Neural cell (in vitro differentiated cells): ENCODE results near the gene NEDD4L. TPM values are rescaled to one million over a fixed set of nuclear protein-coding genes. Genes with fewer than 3 reads are reported as not detected.

Source experiments
- H2AFZ ChIP-seq: fragments of 200-600, 300-800 bp; sonication (generic), shearing (Covaris generic); 2 replicates; pipeline ENCODE4 v1.6.0; 2014; ENCODE audit warnings: low read depth, mild to moderate bottlenecking, antibody characterized with exemption, low read length, moderate library complexity
- H3F3A ChIP-seq: fragments of 200-600 bp; shearing (Covaris generic); 2 replicates; pipeline ENCODE4 v1.6.1; 2016; ENCODE audit warnings: mild to moderate bottlenecking, moderate library complexity, mixed read lengths, antibody characterized with exemption, low read length; ENCODE audit not compliant: insufficient read depth, poor library complexity, severe bottlenecking
- H3K27ac ChIP-seq: fragments of 200-600, 300-800 bp; sonication (generic), shearing (Covaris generic); 2 replicates; pipeline ENCODE4 v1.5.1; 2014; ENCODE audit warnings: mild to moderate bottlenecking, low read length, moderate library complexity
- H3K27me3 ChIP-seq: fragments of 300-800, 200-600 bp; sonication (generic), shearing (Covaris generic); 2 replicates; pipeline ENCODE4 v1.6.0; 2014; ENCODE audit warnings: mild to moderate bottlenecking, low read depth, low read length, moderate library complexity; ENCODE audit not compliant: insufficient read depth
- H3K36me3 ChIP-seq: fragments of 300-800, 200-600 bp; sonication (generic), shearing (Covaris generic); 2 replicates; pipeline ENCODE4 v1.5.1; 2014; ENCODE audit warnings: mild to moderate bottlenecking, antibody characterized with exemption, low read length, moderate library complexity; ENCODE audit not compliant: insufficient read depth
- H3K4me2 ChIP-seq: fragments of 300-800, 200-600 bp; sonication (generic), shearing (Covaris generic); 2 replicates; pipeline ENCODE4 v1.6.0; 2014; ENCODE audit warnings: mild to moderate bottlenecking, low read length
- H3K4me3 ChIP-seq: fragments of 300-800, 200-600 bp; sonication (generic), shearing (Covaris generic); 2 replicates; pipeline ENCODE4 v1.5.1; 2014; ENCODE audit warnings: mild to moderate bottlenecking, low read length, moderate library complexity
- H3K79me2 ChIP-seq: fragments of 200-600 bp; shearing (Covaris generic); replicated peaks from 2 replicates; pipeline ENCODE4 v1.6.0; 2014; ENCODE audit warnings: mild to moderate bottlenecking, low read length, moderate library complexity; ENCODE audit not compliant: insufficient read depth
- H3K9ac ChIP-seq: fragments of 300-800, 200-600 bp; sonication (generic), shearing (Covaris generic); 2 replicates; pipeline ENCODE4 v1.6.1; 2016; ENCODE audit warnings: mild to moderate bottlenecking, low read length, mixed read lengths
- H3K9me2 ChIP-seq: fragments of 200-600 bp; shearing (Covaris generic); 2 replicates; pipeline ENCODE4 v1.6.1; 2016; ENCODE audit warnings: mild to moderate bottlenecking, low read length, mixed read lengths; ENCODE audit not compliant: insufficient read depth
- H3K9me3 ChIP-seq: fragments of 200-600, 300-800 bp; sonication (generic), shearing (Covaris generic); 2 replicates; pipeline ENCODE4 v1.6.1; 2016; ENCODE audit warnings: mild to moderate bottlenecking, mixed run types, low read length, moderate library complexity, mixed read lengths
- H4K20me1 ChIP-seq: fragments of 200-600 bp; shearing (Covaris generic); 2 replicates; pipeline ENCODE4 v1.6.1; 2016; ENCODE audit warnings: mild to moderate bottlenecking, mixed run types; ENCODE audit not compliant: insufficient read depth
- CTCF ChIP-seq: fragments of 450-650 bp; IDR thresholded peaks from 2 replicates; pipeline ENCODE4 v1.5.1; 2014; ENCODE audit warnings: antibody characterized with exemption, mild to moderate bottlenecking, moderate library complexity; ENCODE audit not compliant: poor library complexity, severe bottlenecking
- EP300 ChIP-seq: fragments of 450-650 bp; conservative IDR thresholded peaks from 2 replicates; pipeline ENCODE4 v1.6.1; 2014; ENCODE audit warnings: antibody characterized with exemption, mild to moderate bottlenecking, moderate library complexity; ENCODE audit not compliant: poor library complexity, severe bottlenecking
- EZH2 ChIP-seq: fragments of 200-600, 300-800 bp; shearing (Covaris generic), sonication (generic); IDR thresholded peaks from 2 replicates; pipeline ENCODE4 v1.6.1; 2014; ENCODE audit warnings: antibody characterized with exemption, low read length, borderline replicate concordance, mild to moderate bottlenecking; ENCODE audit not compliant: insufficient read depth, poor library complexity, severe bottlenecking
- MXI1 ChIP-seq: fragments of 450-650 bp; conservative IDR thresholded peaks from 2 replicates; pipeline ENCODE4 v1.6.1; 2014; ENCODE audit warnings: antibody characterized with exemption, mild to moderate bottlenecking; ENCODE audit not compliant: poor library complexity, severe bottlenecking
- POLR2AphosphoS5 ChIP-seq: IDR thresholded peaks from 2 replicates; pipeline ENCODE4 v1.6.1; 2012
- RAD21 ChIP-seq: fragments of 450-650 bp; conservative IDR thresholded peaks from 2 replicates; pipeline ENCODE4 v1.6.1; 2014; ENCODE audit warnings: antibody characterized with exemption, mild to moderate bottlenecking, moderate library complexity
- REST ChIP-seq: IDR thresholded peaks from 2 replicates; pipeline ENCODE4 v1.6.1; 2012; ENCODE audit warnings: borderline replicate concordance
- SMC3 ChIP-seq: fragments of 450-650 bp; conservative IDR thresholded peaks from 2 replicates; pipeline ENCODE4 v1.6.1; 2014; ENCODE audit warnings: antibody characterized with exemption, mild to moderate bottlenecking, moderate library complexity; ENCODE audit not compliant: poor library complexity
- TAF1 ChIP-seq: IDR thresholded peaks from 2 replicates; pipeline ENCODE4 v1.6.1; 2012; ENCODE audit warnings: low read depth
- polyA plus RNA-seq: library from polyadenylated mRNA; depleted of rRNA; stranded (reverse); fragments of >200 nt; gene quantifications from 2 replicates; pipeline ENCODE4 v1.2.3, GENCODE V29; 2014

Gene NEDD4L
- polyA plus RNA-seq, 1 donor from 2014 or later = 97.9 TPM

- TF ChIP-seq RAD21 = no peak
- no peak for TF ChIP-seq MXI1
- TF ChIP-seq POLR2AphosphoS5 = no peak
- TF ChIP-seq CTCF = no peak
- no peak for TF ChIP-seq TAF1
- no peak for TF ChIP-seq EP300
- no peak for TF ChIP-seq EZH2
- no peak for TF ChIP-seq REST
- TF ChIP-seq SMC3 = no peak
- no peaks in the 10 kb centered on the region for H3K27me3 ChIP-seq
- H3K4me2 ChIP-seq = no peak overlapping the region
- no peak overlapping the region for H3K9ac ChIP-seq
- H3F3A ChIP-seq = no peaks in the 10 kb centered on the region
- no peak overlapping the region for H3K27ac ChIP-seq
- H3K4me3 ChIP-seq = no peak overlapping the region
- peaks cover 26% of the 10 kb centered on the region for H3K79me2 ChIP-seq
- no peak overlapping the region for H2AFZ ChIP-seq
- H4K20me1 ChIP-seq = no peaks in the 10 kb centered on the region
- no peaks in the 10 kb centered on the region for H3K9me2 ChIP-seq
- H3K9me3 ChIP-seq = no peaks in the 10 kb centered on the region
- H3K36me3 ChIP-seq = no peaks in the 10 kb centered on the region
Observed at GRCh38 chr18:58235001-58235436, 191.0 kb downstream of the NEDD4L start.

- no peak overlapping the region for H3K4me3 ChIP-seq
- H3K36me3 ChIP-seq = no peaks in the 10 kb centered on the region
- no peak overlapping the region for H3K9ac ChIP-seq
- H3K9me2 ChIP-seq = no peaks in the 10 kb centered on the region
- H3K27me3 ChIP-seq = no peaks in the 10 kb centered on the region
- no peak overlapping the region for H3K4me2 ChIP-seq
- peak overlapping the region; percentile 48 for H3K27ac ChIP-seq
- TF ChIP-seq REST (peak; percentile 34), EP300 (peak; percentile 47), SMC3 (no peak)
- H3K9me3 ChIP-seq = no peaks in the 10 kb centered on the region
- H4K20me1 ChIP-seq = no peaks in the 10 kb centered on the region
- no peak overlapping the region for H2AFZ ChIP-seq
- peaks cover 30% of the 10 kb centered on the region for H3K79me2 ChIP-seq
- no peaks in the 10 kb centered on the region for H3F3A ChIP-seq
Observed at GRCh38 chr18:58239879-58240278, 195.9 kb downstream of the NEDD4L start.
